Vagina (tissue), 2 donors: ENCODE measurements around the gene MPST. TPM values are rescaled to one million over a fixed set of nuclear protein-coding genes. Genes with fewer than 3 reads are reported as not detected.

ENCODE experiments used
- DNase-seq, 2 donors: peaks; one replicate each; pipeline ENCODE4 v3.0.0-alpha.2; 2017; ENCODE audit errors: extremely low spot score in 2 of 2
- H3K27ac ChIP-seq: fragments of 200-600 bp; sonication (generic); one replicate; pipeline ENCODE4 v1.5.1; 2019
- H3K27me3 ChIP-seq: fragments of 200-600 bp; sonication (generic); one replicate; pipeline ENCODE4 v1.5.1; 2019
- H3K36me3 ChIP-seq, 2 donors: fragments of 200-600 bp; sonication (generic); one replicate each; pipeline ENCODE4 v1.5.1; 2017 to 2019
- H3K4me1 ChIP-seq: fragments of 200-600 bp; sonication (generic); one replicate; pipeline ENCODE4 v1.5.1; 2019
- H3K4me3 ChIP-seq, 2 donors: fragments of 200-600 bp; sonication (generic); 1 replicate in 1 of 2; 2 replicates in 1 of 2; pipeline ENCODE4 v1.5.1; 2016 to 2019
- H3K9me3 ChIP-seq: fragments of 200-600 bp; sonication (generic); one replicate; pipeline ENCODE4 v1.5.1; 2019
- POLR2A ChIP-seq, 2 donors: fragments of 450-650 bp; IDR thresholded peaks; one replicate each; pipeline ENCODE4 v1.6.1; 2017; ENCODE audit warnings: antibody characterized with exemption in 2 of 2, mild to moderate bottlenecking in 2 of 2, moderate library complexity in 2 of 2
- POLR2AphosphoS5 ChIP-seq, 2 donors: sonication (generic); formaldehyde crosslinking; IDR thresholded peaks; one replicate each; pipeline ENCODE4 v1.9.0; 2017; ENCODE audit warnings: antibody characterized with exemption in 2 of 2, mild to moderate bottlenecking in 2 of 2, low read depth in 1 of 2; ENCODE audit not compliant: insufficient read depth in 1 of 2
- intact Hi-C: fragments of 100-400 bp; cut with DNase I; formaldehyde crosslinking; loops from one replicate; pipeline ENCODE4 v1.15.1; 2023
- total RNA-seq: library from RNA; depleted of rRNA; stranded (reverse); fragments of >200 nt; gene quantifications from one replicate; pipeline ENCODE4 v1.2.3, GENCODE V29; 2016
- TF ChIP-seq, protein P1 (sequence below), 3 experiments: fragments of 450-650 bp in 2 of 3; fragments of 200-600 bp in 1 of 3; sonication (generic) in 1 of 3; IDR thresholded peaks; one replicate each; pipeline ENCODE4 v1.5.1; 2017 to 2019; ENCODE audit warnings: antibody characterized with exemption in 3 of 3, mild to moderate bottlenecking in 2 of 3, moderate library complexity in 2 of 3

The MPST gene
- total RNA-seq, 1 donor from 2014 or later = 126 TPM

DNA sequence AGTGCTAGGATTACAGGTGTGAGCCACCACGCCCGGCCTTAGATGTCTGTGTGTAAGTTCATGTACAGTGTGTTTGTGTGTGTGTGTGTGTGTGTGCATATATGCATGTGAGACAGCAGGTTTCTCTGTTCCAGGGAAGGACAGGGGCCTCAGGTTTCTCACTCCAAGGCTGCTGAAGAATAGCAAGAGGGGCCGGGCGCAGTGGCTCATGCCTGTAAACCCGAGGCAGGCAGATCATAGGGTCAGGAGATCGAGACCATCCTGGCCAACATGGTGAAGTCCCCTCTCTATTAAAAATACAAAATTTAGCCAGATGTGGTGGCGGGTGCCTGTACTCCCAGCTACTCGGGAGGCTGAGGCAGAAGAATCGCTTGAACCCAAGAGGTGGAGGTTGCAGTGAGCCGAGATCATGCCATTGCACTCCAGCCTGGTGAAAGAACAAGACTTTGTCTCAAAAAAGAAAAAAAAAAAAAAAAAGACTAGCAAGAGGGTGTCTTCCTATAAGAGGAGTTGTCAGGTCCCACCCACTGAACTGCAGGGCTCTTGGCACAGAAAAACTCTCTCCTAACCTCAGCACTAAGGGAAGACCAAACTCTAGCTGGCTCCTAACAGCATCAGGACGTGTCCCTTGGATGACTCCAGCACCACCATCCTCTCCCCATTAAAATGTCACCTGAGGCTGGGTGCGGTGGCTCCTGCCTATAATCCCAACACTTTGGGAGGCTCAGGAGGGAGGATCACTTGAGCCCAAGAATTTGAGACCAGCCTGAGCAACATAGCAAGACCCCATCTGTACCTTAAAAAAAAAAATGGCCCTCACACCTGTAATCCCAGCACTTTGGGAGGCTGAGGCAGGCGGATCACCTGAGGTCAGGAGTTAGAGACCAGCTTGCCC, 40.3 kb upstream of the MPST start:
- intact Hi-C loops = loop anchor here (10.0 kb wide), 1 partner anchor 194 kb away; no protein-coding TSS in a partner anchor
- H3K9me3 ChIP-seq = no peaks in the 10 kb centered on the region
- H3K27me3 ChIP-seq = no peaks in the 10 kb centered on the region
- no peak overlapping the region for H3K4me3 ChIP-seq
- no peaks in the 10 kb centered on the region for H3K36me3 ChIP-seq
- H3K4me1 ChIP-seq = peaks cover 11% of the 10 kb centered on the region
- no peak overlapping the region for H3K27ac ChIP-seq
- TF ChIP-seq POLR2A (IDR thresholded peaks at IDR 0.05) (no peak), POLR2AphosphoS5 (IDR thresholded peaks at IDR 0.05; ENCODE audit: insufficient read depth in 1 of 2, low read depth in 1 of 2) (no peak)
- DNase-seq = no peak

DNA sequence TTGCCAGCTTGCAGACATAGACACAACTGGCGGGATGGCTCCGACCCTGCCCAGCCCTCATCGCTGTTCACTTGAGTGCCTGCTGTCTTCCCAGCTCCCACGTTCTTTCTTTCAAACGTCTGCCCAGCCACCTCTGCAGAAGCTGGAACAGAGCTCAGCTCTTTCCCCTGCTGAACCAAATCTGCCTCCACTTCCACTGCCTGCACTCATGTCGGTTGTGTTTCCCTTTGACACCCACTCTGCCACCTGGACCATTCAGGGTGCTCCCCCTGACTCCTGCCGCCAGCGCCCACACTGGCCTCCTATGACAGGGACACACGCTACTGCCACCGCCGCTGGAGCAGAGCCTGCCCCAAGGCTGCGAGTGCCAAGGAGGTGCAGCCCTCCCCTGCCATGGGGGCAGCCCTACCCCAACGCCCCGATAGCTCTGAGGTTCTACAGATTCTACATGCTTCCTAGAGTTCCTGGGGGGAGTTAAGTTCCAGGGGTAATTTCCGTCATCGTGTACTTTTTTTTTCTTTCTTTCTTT, 38.2 kb upstream of the MPST start:
- peaks cover 8% of the 10 kb centered on the region for H3K9me3 ChIP-seq
- no peaks in the 10 kb centered on the region for H3K27me3 ChIP-seq
- no peak overlapping the region for H3K4me3 ChIP-seq
- intact Hi-C loops = no loop called here
- peaks cover 11% of the 10 kb centered on the region for H3K4me1 ChIP-seq
- peak in 1 of 2 donors; percentile 70 for DNase-seq
- no peaks in the 10 kb centered on the region for H3K36me3 ChIP-seq
- TF ChIP-seq POLR2A (IDR thresholded peaks at IDR 0.05) = no peak
- TF ChIP-seq, protein P1, sequence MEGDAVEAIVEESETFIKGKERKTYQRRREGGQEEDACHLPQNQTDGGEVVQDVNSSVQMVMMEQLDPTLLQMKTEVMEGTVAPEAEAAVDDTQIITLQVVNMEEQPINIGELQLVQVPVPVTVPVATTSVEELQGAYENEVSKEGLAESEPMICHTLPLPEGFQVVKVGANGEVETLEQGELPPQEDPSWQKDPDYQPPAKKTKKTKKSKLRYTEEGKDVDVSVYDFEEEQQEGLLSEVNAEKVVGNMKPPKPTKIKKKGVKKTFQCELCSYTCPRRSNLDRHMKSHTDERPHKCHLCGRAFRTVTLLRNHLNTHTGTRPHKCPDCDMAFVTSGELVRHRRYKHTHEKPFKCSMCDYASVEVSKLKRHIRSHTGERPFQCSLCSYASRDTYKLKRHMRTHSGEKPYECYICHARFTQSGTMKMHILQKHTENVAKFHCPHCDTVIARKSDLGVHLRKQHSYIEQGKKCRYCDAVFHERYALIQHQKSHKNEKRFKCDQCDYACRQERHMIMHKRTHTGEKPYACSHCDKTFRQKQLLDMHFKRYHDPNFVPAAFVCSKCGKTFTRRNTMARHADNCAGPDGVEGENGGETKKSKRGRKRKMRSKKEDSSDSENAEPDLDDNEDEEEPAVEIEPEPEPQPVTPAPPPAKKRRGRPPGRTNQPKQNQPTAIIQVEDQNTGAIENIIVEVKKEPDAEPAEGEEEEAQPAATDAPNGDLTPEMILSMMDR (IDR thresholded peaks at IDR 0.05) = no peak
- no peak for TF ChIP-seq POLR2AphosphoS5 (IDR thresholded peaks at IDR 0.05; ENCODE audit: insufficient read depth in 1 of 2, low read depth in 1 of 2)
- H3K27ac ChIP-seq = no peak overlapping the region

DNA sequence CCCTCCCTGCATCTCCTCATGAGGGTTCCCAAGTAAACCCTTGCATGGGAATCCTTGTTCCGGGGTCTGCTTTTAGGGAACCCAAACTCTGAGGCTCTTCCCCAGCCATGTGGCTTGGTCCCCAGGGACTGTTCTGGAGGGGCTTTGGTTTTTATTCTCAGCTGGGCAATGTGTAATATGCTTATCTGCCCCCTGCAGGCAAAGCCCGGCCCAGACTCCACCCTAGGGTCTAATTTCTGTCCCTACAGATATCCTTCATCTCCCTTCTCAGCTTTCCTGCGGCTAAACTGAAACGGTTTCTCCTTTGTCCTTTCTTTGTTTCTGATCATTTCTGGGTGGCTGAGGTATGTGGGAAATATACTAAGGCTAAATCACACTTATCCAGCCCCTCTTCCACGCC, 37.4 kb upstream of the MPST start:
- H3K36me3 ChIP-seq = no peaks in the 10 kb centered on the region
- H3K27ac ChIP-seq = no peak overlapping the region
- TF ChIP-seq, protein P1 (IDR thresholded peaks at IDR 0.05) = no peak
- no peak for TF ChIP-seq POLR2A (IDR thresholded peaks at IDR 0.05)
- no peak for TF ChIP-seq POLR2AphosphoS5 (IDR thresholded peaks at IDR 0.05; ENCODE audit: insufficient read depth in 1 of 2, low read depth in 1 of 2)
- H3K4me1 ChIP-seq = peaks cover 10% of the 10 kb centered on the region
- intact Hi-C loops = no loop called here
- no peak overlapping the region for H3K4me3 ChIP-seq
- H3K27me3 ChIP-seq = no peaks in the 10 kb centered on the region
- DNase-seq = peak in 1 of 2 donors; percentile 37
- H3K9me3 ChIP-seq = peaks cover 8% of the 10 kb centered on the region

DNA sequence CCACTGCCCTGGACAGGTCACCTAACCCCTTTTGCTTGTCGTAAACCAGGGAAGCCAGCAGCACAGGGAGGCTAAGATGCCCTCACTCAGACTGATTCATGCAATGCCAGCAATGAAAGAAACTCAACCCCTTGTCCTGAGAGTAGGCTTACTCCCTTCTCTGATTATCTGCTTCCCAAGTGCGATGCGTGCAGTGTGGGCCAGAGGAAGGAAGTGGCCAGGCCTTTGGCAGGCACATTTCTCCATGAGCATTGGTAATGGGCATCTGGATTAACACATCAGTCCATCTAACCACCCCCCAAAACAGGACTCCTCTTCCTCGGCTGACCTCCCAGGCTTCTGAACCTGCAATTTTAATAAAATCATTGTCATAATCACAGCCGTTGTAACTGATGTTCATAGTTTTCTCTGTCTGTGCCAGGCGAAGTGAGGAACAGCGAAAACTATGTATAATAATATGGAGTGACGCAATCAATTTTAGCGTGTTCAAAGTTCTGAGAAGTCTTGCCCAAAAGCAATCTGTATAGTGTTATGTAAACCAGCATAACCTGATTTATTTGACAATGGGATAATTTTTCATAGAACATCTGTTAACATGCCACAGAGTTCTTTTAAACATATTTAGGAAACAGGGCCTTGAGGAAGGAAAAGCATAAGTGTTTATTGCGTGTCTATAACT, 34.2 kb upstream of the MPST start:
- H3K4me1 ChIP-seq = no peaks in the 10 kb centered on the region
- intact Hi-C loops = no loop called here
- no peak overlapping the region for H3K27ac ChIP-seq
- no peaks in the 10 kb centered on the region for H3K36me3 ChIP-seq
- H3K27me3 ChIP-seq = no peaks in the 10 kb centered on the region
- peaks cover 8% of the 10 kb centered on the region for H3K9me3 ChIP-seq
- H3K4me3 ChIP-seq = no peak overlapping the region
- peak in 1 of 2 donors; percentile 20 for DNase-seq
- TF ChIP-seq POLR2AphosphoS5 (IDR thresholded peaks at IDR 0.05; ENCODE audit: insufficient read depth in 1 of 2, low read depth in 1 of 2) (no peak), POLR2A (IDR thresholded peaks at IDR 0.05) (no peak)
- TF ChIP-seq, protein P1 (IDR thresholded peaks at IDR 0.05) = no peak

DNA sequence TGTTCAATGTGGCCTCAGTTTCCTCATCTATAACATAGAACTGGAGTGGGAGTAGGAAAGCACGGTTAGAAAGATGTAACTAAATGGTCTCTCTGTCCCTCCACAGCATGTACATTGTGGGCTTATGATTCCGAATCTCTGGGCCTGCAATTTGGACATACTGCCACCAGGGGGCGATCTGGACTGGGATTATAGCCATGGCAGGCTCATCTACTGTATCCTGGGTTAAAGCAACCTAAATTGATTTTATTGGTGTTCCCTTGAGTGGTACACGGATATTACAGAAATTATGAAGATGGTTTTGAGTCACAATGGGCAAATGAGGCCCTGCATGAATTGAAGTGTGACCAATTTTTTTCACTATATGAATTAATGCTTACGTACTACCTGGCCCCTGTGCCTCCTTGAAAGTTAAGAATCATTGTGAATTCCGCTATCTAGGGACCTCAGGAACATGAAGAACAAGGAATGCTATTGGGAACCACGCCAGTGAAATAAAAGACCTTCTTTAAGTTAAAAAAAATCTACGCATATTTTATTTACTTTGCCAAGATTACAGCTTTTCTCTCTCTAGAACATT, 33.2 kb upstream of the MPST start:
- peaks cover 8% of the 10 kb centered on the region for H3K9me3 ChIP-seq
- TF ChIP-seq POLR2AphosphoS5 (IDR thresholded peaks at IDR 0.05; ENCODE audit: insufficient read depth in 1 of 2, low read depth in 1 of 2) (no peak), POLR2A (IDR thresholded peaks at IDR 0.05) (no peak)
- TF ChIP-seq, protein P1 (IDR thresholded peaks at IDR 0.05) = peak in 1 of 3 experiments; percentile 15
- no peak for DNase-seq
- H3K27me3 ChIP-seq = no peaks in the 10 kb centered on the region
- no peaks in the 10 kb centered on the region for H3K4me1 ChIP-seq
- no peak overlapping the region for H3K4me3 ChIP-seq
- intact Hi-C loops = no loop called here
- no peak overlapping the region for H3K27ac ChIP-seq
- no peaks in the 10 kb centered on the region for H3K36me3 ChIP-seq
